Middle frontal gyrus (tissue), 1 donor: ENCODE results near the gene NDUFS3.

Source experiments
- DNase-seq: peaks from one replicate; pipeline ENCODE4 v3.0.0-alpha.2; 2015; ENCODE audit warnings: low spot score; ENCODE audit errors: extremely low spot score

NDUFS3 gene

GRCh38 chr11:47631473-47631872 lies 52.6 kb downstream of the NDUFS3 start:
- DNase-seq = no peak
